Measurements from ENCODE around the gene AIM2.

AIM2 gene

DNA sequence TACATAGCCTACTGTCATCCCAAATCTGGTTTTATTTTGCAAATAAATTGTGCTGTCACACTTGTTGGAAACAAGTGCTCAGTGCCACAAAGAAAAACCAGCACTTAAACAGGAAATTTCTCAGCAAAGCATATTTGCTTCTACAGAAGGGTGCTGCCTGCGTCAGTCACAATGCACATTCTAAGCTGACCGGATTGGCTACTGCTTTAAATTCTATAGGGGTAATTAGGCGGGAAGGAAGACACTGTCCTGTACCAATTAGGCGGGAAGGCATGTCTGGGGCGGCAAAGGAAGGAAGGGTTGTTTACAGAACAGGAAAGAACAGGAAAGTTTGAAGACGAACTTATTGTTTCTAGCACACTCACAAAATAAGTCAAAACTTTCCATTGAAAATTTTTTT lies 64.1 kb downstream of the AIM2 start:
- H3K27ac ChIP-seq, result no peak overlapping the region
- TF ChIP-seq, protein P1, sequence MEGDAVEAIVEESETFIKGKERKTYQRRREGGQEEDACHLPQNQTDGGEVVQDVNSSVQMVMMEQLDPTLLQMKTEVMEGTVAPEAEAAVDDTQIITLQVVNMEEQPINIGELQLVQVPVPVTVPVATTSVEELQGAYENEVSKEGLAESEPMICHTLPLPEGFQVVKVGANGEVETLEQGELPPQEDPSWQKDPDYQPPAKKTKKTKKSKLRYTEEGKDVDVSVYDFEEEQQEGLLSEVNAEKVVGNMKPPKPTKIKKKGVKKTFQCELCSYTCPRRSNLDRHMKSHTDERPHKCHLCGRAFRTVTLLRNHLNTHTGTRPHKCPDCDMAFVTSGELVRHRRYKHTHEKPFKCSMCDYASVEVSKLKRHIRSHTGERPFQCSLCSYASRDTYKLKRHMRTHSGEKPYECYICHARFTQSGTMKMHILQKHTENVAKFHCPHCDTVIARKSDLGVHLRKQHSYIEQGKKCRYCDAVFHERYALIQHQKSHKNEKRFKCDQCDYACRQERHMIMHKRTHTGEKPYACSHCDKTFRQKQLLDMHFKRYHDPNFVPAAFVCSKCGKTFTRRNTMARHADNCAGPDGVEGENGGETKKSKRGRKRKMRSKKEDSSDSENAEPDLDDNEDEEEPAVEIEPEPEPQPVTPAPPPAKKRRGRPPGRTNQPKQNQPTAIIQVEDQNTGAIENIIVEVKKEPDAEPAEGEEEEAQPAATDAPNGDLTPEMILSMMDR (conservative IDR thresholded peaks at IDR 0.05), result no peak

All from VCaP (cell line).